Measurements from ENCODE around the gene RALGPS1.

DNA sequence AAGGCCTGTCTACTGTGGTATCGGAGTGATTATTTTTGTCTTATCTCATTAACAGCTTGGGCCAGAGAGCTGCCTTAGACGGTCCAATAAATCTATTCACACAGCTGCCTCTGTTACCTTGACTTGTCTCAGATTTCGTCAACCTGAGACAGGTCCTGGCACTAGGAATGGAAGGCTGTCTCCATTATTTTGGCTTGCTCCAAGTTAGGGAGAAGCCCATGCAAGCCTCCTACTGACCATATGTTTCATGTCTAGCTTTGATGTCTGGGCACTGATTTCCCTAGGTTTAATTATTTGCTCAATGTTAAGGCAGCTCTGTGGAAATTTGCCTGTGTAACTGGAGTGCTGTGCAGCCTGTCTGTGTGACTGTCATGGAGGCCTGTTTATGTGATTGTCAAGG, 12.4 kb upstream of the RALGPS1 start:
- no peak for TF ChIP-seq ZFX (IDR thresholded peaks at IDR 0.05)
- TF ChIP-seq CTCF (conservative IDR thresholded peaks at IDR 0.05) = no peak
